LNCaP clone FGC (cell line): Measurements from ENCODE around the gene SKI.

Experiments used
- DNase-seq: peaks from one replicate; pipeline ENCODE4 v3.0.0-alpha.2; 2011; ENCODE audit warnings: low read depth
- H3K4me3 ChIP-seq: 2 replicates; pipeline ENCODE4 v1.5.1; 2011; ENCODE audit warnings: mild to moderate bottlenecking, low read depth, low read length, control low read depth
- CTCF ChIP-seq: IDR thresholded peaks from 2 replicates; pipeline ENCODE4 v1.5.1; 2012; ENCODE audit warnings: mild to moderate bottlenecking; ENCODE audit not compliant: control insufficient read depth, insufficient read depth; ENCODE audit errors: extremely low read depth

SKI gene

GRCh38 chr1:2266301-2266975, 38.3 kb downstream of the SKI start:
- no peak for DNase-seq
- TF ChIP-seq CTCF, result no peak

DNA sequence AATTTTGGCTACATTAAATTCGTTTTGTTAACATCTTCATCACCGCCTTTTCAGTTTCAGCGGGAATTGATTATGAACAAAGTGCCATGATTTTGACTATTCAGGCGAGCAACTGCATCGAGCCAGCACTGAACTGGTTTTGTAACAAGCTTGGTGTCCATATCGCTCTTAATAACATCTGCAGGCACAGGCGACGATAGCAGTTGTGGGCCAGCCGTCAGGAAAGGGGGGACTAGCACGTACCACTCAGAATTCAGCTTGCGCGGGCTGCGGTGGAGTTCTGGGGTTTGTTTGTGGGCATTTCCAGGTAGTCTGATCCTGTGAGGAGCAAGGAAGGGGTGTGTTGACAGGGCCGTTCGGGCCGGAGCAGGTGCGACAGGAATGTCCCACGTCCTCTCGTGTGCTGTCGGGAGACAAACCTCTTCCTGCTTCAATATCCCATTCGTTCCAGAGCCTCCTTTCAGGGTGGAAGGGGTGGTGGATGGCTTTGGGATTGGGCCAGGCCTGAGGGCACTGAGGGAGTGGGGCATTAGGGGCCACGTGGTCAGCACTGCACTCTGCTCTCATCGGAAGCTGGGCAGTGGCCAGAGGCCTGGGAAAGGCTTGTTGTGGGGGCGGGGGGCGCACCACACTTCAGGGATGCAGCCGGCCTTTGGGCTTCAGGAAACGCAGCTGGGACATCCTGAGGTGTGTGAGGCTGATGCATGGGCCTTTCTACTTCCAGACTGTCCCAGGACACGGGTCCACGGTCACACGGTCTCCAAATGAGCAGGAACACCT, 39.1 kb downstream of the SKI start:
- TF ChIP-seq CTCF, result no peak
- DNase-seq, result no peak
- H3K4me3 ChIP-seq, result no peak overlapping the region

More at GRCh38 chr1:2266301-2266975, 38.3 kb downstream of the SKI start:
- H3K4me3 ChIP-seq, result no peak overlapping the region

- no peak overlapping the region for H3K4me3 ChIP-seq
- no peak for TF ChIP-seq CTCF
- DNase-seq, result no peak
Observed at GRCh38 chr1:2267862-2268261, 39.7 kb downstream of the SKI start.

- no peak overlapping the region for H3K4me3 ChIP-seq
- TF ChIP-seq CTCF, result no peak
- DNase-seq, result no peak
Observed at GRCh38 chr1:2268285-2269056, 40.4 kb downstream of the SKI start.

- DNase-seq, result no peak
- no peak for TF ChIP-seq CTCF
- no peak overlapping the region for H3K4me3 ChIP-seq
Observed at GRCh38 chr1:2269193-2269921, 41.2 kb downstream of the SKI start.

GRCh38 chr1:2269922-2270259, 41.8 kb downstream of the SKI start:
- no peak for DNase-seq
- no peak for TF ChIP-seq CTCF
- no peak overlapping the region for H3K4me3 ChIP-seq
